ENCODE results near the gene ADAMTS16.

Gene ADAMTS16

DNA sequence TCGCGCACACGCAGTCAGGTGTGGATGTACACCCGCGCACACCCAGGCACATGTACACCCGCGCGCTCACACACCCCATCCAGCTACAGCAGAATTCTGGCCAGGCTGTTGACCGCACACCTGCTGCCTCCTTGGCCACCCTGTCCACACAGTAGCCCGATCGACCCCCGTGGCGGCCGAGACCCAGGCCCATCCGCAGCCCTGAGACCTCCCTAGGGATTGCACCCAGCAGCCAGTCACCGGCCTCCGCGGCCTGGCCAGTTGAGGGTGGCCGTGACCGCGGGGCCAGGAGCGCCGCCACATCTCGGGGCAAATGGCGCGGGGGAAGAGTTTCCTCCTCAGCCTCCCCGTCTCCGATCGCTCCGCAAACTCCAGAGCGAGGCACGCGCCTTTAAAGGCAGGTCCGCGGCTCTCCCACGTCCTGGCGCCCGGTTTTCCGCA is 774 bp upstream of the ADAMTS16 start (continued):
- TF ChIP-seq ESRRG (CRISPR knock-in tag; IDR thresholded peaks at IDR 0.05) (no peak), RARB (CRISPR knock-in tag; IDR thresholded peaks at IDR 0.05) (no peak), ZFP30 (CRISPR knock-in tag; IDR thresholded peaks at IDR 0.05) (no peak), ISL1 (CRISPR knock-in tag; IDR thresholded peaks at IDR 0.05) (no peak), OSR1 (CRISPR knock-in tag; IDR thresholded peaks at IDR 0.05) (no peak)

DNA sequence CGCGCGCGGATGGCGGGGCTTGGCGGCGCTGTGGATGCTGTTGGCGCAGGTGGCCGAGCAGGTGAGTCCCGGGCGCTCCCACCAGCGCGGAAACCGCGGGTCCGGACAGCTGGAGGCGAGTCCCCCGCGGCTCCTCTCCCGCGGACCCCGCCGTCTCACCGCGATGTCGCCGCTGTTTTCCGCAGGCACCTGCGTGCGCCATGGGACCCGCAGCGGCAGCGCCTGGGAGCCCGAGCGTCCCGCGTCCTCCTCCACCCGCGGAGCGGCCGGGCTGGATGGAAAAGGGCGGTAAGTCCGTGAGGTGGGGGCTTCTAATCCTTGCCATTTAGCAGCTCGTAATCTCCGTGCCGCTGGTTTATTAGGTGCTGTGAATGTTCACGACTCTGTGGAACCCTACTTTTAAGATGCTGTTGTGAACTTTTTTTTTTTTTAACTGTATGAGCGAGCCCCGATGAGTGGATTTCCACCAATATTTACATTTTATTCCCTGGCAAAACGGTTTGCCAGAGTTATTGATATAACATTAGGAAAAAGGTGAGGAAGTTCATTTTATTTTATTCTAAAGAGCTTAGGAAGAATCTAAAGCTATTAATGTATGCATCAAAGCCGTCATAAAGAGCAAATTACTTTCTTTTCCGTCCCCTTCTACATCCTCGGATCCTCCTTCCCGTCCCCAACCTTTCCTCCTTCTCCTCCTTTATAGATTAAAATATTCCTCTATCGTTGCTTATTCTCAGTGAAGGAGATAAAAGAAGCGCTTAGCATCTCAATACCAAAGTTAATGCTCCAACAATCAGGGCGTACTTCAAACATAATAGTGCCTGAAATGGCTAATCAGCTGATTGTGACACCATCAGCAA is 579 bp downstream of the ADAMTS16 start:
- peak; percentile 26; the same call in 1 of the 3 replicates for ATAC-seq
- no peak for TF ChIP-seq ZNF565 (CRISPR knock-in tag; conservative IDR thresholded peaks at IDR 0.05; ENCODE audit: low read depth)
- TF ChIP-seq SNAI2 (CRISPR knock-in tag; IDR thresholded peaks at IDR 0.05) = no peak
- TF ChIP-seq ZFP30 (CRISPR knock-in tag; IDR thresholded peaks at IDR 0.05) = no peak
- TF ChIP-seq, protein P1, sequence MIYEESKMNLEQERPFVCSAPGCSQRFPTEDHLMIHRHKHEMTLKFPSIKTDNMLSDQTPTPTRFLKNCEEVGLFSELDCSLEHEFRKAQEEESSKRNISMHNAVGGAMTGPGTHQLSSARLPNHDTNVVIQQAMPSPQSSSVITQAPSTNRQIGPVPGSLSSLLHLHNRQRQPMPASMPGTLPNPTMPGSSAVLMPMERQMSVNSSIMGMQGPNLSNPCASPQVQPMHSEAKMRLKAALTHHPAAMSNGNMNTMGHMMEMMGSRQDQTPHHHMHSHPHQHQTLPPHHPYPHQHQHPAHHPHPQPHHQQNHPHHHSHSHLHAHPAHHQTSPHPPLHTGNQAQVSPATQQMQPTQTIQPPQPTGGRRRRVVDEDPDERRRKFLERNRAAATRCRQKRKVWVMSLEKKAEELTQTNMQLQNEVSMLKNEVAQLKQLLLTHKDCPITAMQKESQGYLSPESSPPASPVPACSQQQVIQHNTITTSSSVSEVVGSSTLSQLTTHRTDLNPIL (CRISPR knock-in tag; IDR thresholded peaks at IDR 0.05; ENCODE audit: low read depth) = no peak
- TF ChIP-seq RARB (CRISPR knock-in tag; IDR thresholded peaks at IDR 0.05) = no peak
- no peak for TF ChIP-seq ISL1 (CRISPR knock-in tag; IDR thresholded peaks at IDR 0.05)
- no peak for TF ChIP-seq GLIS3 (CRISPR knock-in tag; IDR thresholded peaks at IDR 0.05)

DNA sequence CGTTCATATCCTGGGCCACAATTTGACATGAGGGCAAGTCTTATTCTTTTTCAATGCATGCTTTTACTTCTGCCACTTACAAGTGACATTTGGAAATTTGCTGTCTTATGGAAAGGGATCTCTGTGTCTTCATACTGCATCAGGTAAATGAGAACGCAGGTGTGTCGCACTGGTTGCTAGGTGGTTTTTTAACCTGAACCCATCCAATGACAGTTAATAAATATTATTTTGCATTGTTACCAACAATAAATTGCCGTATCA is 1.1 kb downstream of the ADAMTS16 start:
- no peak for ATAC-seq
- TF ChIP-seq ZNF70 (CRISPR knock-in tag; IDR thresholded peaks at IDR 0.05) = no peak
- no peak for TF ChIP-seq ESRRG (CRISPR knock-in tag; IDR thresholded peaks at IDR 0.05)
- TF ChIP-seq, protein P2, sequence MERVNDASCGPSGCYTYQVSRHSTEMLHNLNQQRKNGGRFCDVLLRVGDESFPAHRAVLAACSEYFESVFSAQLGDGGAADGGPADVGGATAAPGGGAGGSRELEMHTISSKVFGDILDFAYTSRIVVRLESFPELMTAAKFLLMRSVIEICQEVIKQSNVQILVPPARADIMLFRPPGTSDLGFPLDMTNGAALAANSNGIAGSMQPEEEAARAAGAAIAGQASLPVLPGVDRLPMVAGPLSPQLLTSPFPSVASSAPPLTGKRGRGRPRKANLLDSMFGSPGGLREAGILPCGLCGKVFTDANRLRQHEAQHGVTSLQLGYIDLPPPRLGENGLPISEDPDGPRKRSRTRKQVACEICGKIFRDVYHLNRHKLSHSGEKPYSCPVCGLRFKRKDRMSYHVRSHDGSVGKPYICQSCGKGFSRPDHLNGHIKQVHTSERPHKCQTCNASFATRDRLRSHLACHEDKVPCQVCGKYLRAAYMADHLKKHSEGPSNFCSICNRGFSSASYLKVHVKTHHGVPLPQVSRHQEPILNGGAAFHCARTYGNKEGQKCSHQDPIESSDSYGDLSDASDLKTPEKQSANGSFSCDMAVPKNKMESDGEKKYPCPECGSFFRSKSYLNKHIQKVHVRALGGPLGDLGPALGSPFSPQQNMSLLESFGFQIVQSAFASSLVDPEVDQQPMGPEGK (CRISPR knock-in tag; IDR thresholded peaks at IDR 0.05; ENCODE audit: borderline replicate concordance) = no peak
- no peak for TF ChIP-seq ZFP3 (CRISPR knock-in tag; IDR thresholded peaks at IDR 0.05)
- TF ChIP-seq SNAI2 (CRISPR knock-in tag; IDR thresholded peaks at IDR 0.05) = no peak
- TF ChIP-seq, protein P1 (CRISPR knock-in tag; IDR thresholded peaks at IDR 0.05; ENCODE audit: low read depth) = no peak
- TF ChIP-seq ARNTL (CRISPR knock-in tag; IDR thresholded peaks at IDR 0.05; ENCODE audit: borderline replicate concordance, low read depth) = no peak
- no peak for TF ChIP-seq ZNF8 (CRISPR knock-in tag; IDR thresholded peaks at IDR 0.05)

DNA sequence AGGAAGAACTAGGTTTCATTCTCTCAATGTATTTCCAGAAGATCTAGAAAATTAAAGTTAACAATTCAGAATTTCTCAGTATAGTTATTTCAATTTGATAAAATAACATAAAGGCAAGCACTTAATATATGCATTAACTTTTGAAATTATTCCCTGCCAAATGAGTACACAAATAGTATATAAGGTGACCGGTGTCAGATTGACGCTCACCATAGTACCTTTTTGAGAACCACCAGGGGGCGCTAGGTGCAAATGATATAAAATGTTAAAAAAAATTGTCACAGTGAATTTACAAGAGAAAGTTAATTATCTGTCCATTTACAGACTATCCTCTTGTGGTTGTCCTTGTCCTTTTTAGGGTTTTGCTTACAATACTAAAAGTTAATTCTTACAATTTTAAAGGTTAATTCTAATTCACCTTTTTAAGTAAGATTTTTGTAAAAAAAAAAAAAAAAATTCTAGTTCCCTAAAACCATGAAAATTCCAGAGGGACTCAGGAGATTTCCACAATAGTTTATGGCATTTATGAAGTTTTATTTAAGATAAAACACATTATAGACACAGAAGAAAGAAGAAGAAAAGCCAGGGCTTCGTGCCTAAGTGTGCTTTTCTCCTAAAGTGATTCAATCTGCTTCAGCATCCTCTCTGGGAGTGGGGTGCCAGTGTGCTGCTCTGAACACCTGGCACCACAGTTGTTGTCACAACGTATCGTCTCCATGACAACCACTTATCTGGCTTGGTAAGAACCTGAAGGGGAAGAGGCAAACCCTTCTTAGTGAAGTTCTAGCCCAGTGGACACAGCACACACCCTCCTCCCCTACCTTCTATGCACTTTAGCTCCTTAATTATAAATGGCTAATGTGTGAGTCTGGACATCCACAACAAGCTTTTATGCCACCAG is 1.7 kb downstream of the ADAMTS16 start:
- TF ChIP-seq ZNF565 (CRISPR knock-in tag; conservative IDR thresholded peaks at IDR 0.05; ENCODE audit: low read depth) = no peak
- no peak for TF ChIP-seq ARNTL (CRISPR knock-in tag; IDR thresholded peaks at IDR 0.05; ENCODE audit: borderline replicate concordance, low read depth)
- TF ChIP-seq SNAI2 (CRISPR knock-in tag; IDR thresholded peaks at IDR 0.05) = no peak
- TF ChIP-seq ISL1 (CRISPR knock-in tag; IDR thresholded peaks at IDR 0.05) = no peak
- TF ChIP-seq, protein P1 (CRISPR knock-in tag; IDR thresholded peaks at IDR 0.05; ENCODE audit: low read depth) = no peak
- TF ChIP-seq ESRRG (CRISPR knock-in tag; IDR thresholded peaks at IDR 0.05) = no peak
- TF ChIP-seq, protein P3, sequence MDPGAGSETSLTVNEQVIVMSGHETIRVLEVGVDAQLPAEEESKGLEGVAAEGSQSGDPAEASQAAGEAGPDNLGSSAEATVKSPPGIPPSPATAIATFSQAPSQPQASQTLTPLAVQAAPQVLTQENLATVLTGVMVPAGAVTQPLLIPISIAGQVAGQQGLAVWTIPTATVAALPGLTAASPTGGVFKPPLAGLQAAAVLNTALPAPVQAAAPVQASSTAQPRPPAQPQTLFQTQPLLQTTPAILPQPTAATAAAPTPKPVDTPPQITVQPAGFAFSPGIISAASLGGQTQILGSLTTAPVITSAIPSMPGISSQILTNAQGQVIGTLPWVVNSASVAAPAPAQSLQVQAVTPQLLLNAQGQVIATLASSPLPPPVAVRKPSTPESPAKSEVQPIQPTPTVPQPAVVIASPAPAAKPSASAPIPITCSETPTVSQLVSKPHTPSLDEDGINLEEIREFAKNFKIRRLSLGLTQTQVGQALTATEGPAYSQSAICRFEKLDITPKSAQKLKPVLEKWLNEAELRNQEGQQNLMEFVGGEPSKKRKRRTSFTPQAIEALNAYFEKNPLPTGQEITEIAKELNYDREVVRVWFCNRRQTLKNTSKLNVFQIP (CRISPR knock-in tag; IDR thresholded peaks at IDR 0.05; ENCODE audit: borderline replicate concordance, low read depth) = no peak
- TF ChIP-seq TCF4 (CRISPR knock-in tag; IDR thresholded peaks at IDR 0.05; ENCODE audit: borderline replicate concordance) = no peak
- no peak for TF ChIP-seq ZFP3 (CRISPR knock-in tag; IDR thresholded peaks at IDR 0.05)
- no peak for TF ChIP-seq GLIS3 (CRISPR knock-in tag; IDR thresholded peaks at IDR 0.05)
- no peak for TF ChIP-seq CSDC2 (CRISPR knock-in tag; IDR thresholded peaks at IDR 0.05)
- TF ChIP-seq, protein P4, sequence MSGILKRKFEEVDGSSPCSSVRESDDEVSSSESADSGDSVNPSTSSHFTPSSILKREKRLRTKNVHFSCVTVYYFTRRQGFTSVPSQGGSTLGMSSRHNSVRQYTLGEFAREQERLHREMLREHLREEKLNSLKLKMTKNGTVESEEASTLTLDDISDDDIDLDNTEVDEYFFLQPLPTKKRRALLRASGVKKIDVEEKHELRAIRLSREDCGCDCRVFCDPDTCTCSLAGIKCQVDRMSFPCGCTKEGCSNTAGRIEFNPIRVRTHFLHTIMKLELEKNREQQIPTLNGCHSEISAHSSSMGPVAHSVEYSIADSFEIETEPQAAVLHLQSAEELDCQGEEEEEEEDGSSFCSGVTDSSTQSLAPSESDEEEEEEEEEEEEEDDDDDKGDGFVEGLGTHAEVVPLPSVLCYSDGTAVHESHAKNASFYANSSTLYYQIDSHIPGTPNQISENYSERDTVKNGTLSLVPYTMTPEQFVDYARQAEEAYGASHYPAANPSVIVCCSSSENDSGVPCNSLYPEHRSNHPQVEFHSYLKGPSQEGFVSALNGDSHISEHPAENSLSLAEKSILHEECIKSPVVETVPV (CRISPR knock-in tag; IDR thresholded peaks at IDR 0.05) = no peak
- no peak for TF ChIP-seq RARB (CRISPR knock-in tag; IDR thresholded peaks at IDR 0.05)
- ATAC-seq = peak; percentile 84

Measured in SK-N-SH treated with all-trans-retinoic acid at 6 μM for 48 hours (cell line).